H1 (cell line): Measurements from ENCODE around the gene WNT8B. TPM values are rescaled to one million over a fixed set of nuclear protein-coding genes. Genes with fewer than 3 reads are reported as not detected.

Source experiments
- CTCF ChIA-PET: fragments of 300-600 bp; sonication (Branson Sonifier 250); formaldehyde crosslinking; loops from one replicate; lab custom pipeline; 2021; ENCODE audit not compliant: partially characterized antibody; lab: Charles Lee
- POLR2A ChIA-PET: fragments of 300-600 bp; sonication (Branson Sonifier 250); formaldehyde crosslinking; loops from one replicate; lab custom pipeline; 2021; ENCODE audit warnings: inconsistent platforms; ENCODE audit not compliant: partially characterized antibody; lab: Charles Lee
- DNase-seq, 2 experiments: peaks; one replicate each; pipeline versions ENCODE4 v3.0.0 to v3.0.0-alpha.2; 2010 to 2022; ENCODE audit warnings: low spot score in 2 of 2, low read depth in 1 of 2, mixed read lengths in 1 of 2
- FAIRE-seq: peaks from 2 replicates; lab custom pipeline; 2011; peaks lifted over from hg19 to GRCh38; lab: Jason Lieb, UNC
- H2AFZ ChIP-seq: 2 replicates; pipeline ENCODE4 v1.8.1; 2012; ENCODE audit warnings: low read length, inconsistent platforms
- H2AK5ac ChIP-seq: 2 replicates; pipeline ENCODE4 v1.6.1; 2013; ENCODE audit warnings: low read depth, low read length
- H2BK120ac ChIP-seq: replicated peaks from 2 replicates; pipeline ENCODE3; 2013; ENCODE audit warnings: low read depth, low read length, inconsistent platforms
- H2BK12ac ChIP-seq: 2 replicates; pipeline ENCODE4 v1.6.1; 2013; ENCODE audit warnings: low read depth, low read length
- H2BK15ac ChIP-seq: 2 replicates; pipeline ENCODE4 v1.6.1; 2013; ENCODE audit warnings: low read length
- H2BK20ac ChIP-seq: 2 replicates; pipeline ENCODE4 v1.6.1; 2013; ENCODE audit warnings: low read length
- H2BK5ac ChIP-seq: 2 replicates; pipeline ENCODE4 v1.6.1; 2013; ENCODE audit warnings: low read depth, low read length
- H3K14ac ChIP-seq: 2 replicates; pipeline ENCODE4 v1.6.1; 2013; ENCODE audit warnings: inconsistent platforms; ENCODE audit not compliant: insufficient read length
- H3K18ac ChIP-seq: 2 replicates; pipeline ENCODE4 v1.6.1; 2013; ENCODE audit warnings: low read length; ENCODE audit errors: extremely low read depth
- H3K23ac ChIP-seq: 2 replicates; pipeline ENCODE4 v1.6.1; 2013; ENCODE audit warnings: inconsistent platforms; ENCODE audit not compliant: insufficient read length
- H3K23me2 ChIP-seq: 2 replicates; pipeline ENCODE4 v1.6.1; 2013; ENCODE audit warnings: low read depth, low read length
- H3K27ac ChIP-seq: 2 replicates; pipeline ENCODE4 v1.6.1; 2011; ENCODE audit warnings: low read depth, low read length, inconsistent platforms
- H3K27me3 ChIP-seq, 4 experiments: replicated peaks in 1 of 4; 1 replicate in 1 of 4; 2 replicates in 3 of 4; pipeline versions ENCODE4 v1.6.1 to v1.8.1; 2011 to 2013; ENCODE audit warnings: low read length in 3 of 4, mild to moderate bottlenecking in 3 of 4, inconsistent platforms in 2 of 4, mixed read lengths in 2 of 4, moderate library complexity in 1 of 4; ENCODE audit not compliant: control insufficient read depth in 3 of 4, insufficient read depth in 3 of 4; ENCODE audit errors: extremely low read depth in 1 of 4
- H3K36me3 ChIP-seq, 4 experiments: 2 replicates each; pipeline versions ENCODE4 v1.6.1 to v1.8.1; 2011 to 2013; ENCODE audit warnings: mild to moderate bottlenecking in 4 of 4, low read length in 3 of 4, moderate library complexity in 2 of 4, control low read depth in 1 of 4, inconsistent platforms in 1 of 4; ENCODE audit not compliant: insufficient read depth in 4 of 4, control insufficient read depth in 2 of 4
- H3K4ac ChIP-seq: replicated peaks from 2 replicates; pipeline ENCODE3; 2013; ENCODE audit warnings: low read length, low read depth, mixed read lengths, inconsistent platforms; ENCODE audit not compliant: insufficient read length
- H3K4me1 ChIP-seq, 4 experiments: replicated peaks in 1 of 4; 1 replicate in 1 of 4; 2 replicates in 3 of 4; pipeline versions ENCODE4 v1.6.1 to v1.8.1; 2011 to 2013; ENCODE audit warnings: low read length in 3 of 4, inconsistent platforms in 2 of 4, mixed read lengths in 1 of 4; ENCODE audit not compliant: insufficient read depth in 4 of 4, control insufficient read depth in 3 of 4
- H3K4me2 ChIP-seq, 2 experiments: 2 replicates each; pipeline versions ENCODE4 v1.6.1 to v1.8.1; 2011 to 2013; ENCODE audit warnings: low read depth in 2 of 2, low read length in 2 of 2, control low read depth in 1 of 2, inconsistent platforms in 1 of 2, mild to moderate bottlenecking in 1 of 2; ENCODE audit not compliant: insufficient read depth in 1 of 2
- H3K4me3 ChIP-seq, 4 experiments: fragments of 200-600, 300-600 bp in 1 of 4; sonication (generic), shearing (Covaris generic), sonication (Bioruptor Twin) in 1 of 4; 2 replicates each; pipeline versions ENCODE4 v1.5.1 to v1.8.1; 2011 to 2016; ENCODE audit warnings: low read length in 4 of 4, low read depth in 3 of 4, control low read depth in 2 of 4, inconsistent platforms in 2 of 4, mild to moderate bottlenecking in 2 of 4, mixed read lengths in 1 of 4, moderate library complexity in 1 of 4; ENCODE audit not compliant: insufficient read depth in 2 of 4; ENCODE audit errors: extremely low read depth in 1 of 4
- H3K56ac ChIP-seq: replicated peaks from 2 replicates; pipeline ENCODE3; 2013; ENCODE audit warnings: low read depth, mild to moderate bottlenecking, mixed read lengths, low read length, inconsistent platforms; ENCODE audit not compliant: insufficient read length
- H3K79me1 ChIP-seq: 2 replicates; pipeline ENCODE4 v1.6.1; 2013; ENCODE audit warnings: low read depth, low read length, control low read depth
- H3K79me2 ChIP-seq, 2 experiments: 2 replicates each; pipeline versions ENCODE4 v1.6.1 to v1.8.1; 2012 to 2013; ENCODE audit warnings: low read length in 2 of 2, mild to moderate bottlenecking in 2 of 2, inconsistent platforms in 1 of 2; ENCODE audit not compliant: insufficient read depth in 2 of 2, control insufficient read depth in 1 of 2
- H3K9ac ChIP-seq, 4 experiments: replicated peaks in 1 of 4; 1 replicate in 1 of 4; 2 replicates in 3 of 4; pipeline versions ENCODE4 v1.6.1 to v1.8.1; 2011 to 2013; ENCODE audit warnings: low read depth in 3 of 4, low read length in 3 of 4, control low read depth in 2 of 4, mild to moderate bottlenecking in 2 of 4, moderate library complexity in 2 of 4, inconsistent platforms in 1 of 4; ENCODE audit errors: extremely low read depth in 1 of 4
- H3K9me3 ChIP-seq, 2 experiments: 2 replicates each; pipeline versions ENCODE4 v1.6.1 to v1.8.1; 2012 to 2013; ENCODE audit warnings: mild to moderate bottlenecking in 2 of 2, moderate library complexity in 2 of 2, control low read depth in 1 of 2, inconsistent platforms in 1 of 2, low read depth in 1 of 2, low read length in 1 of 2, mixed read lengths in 1 of 2; ENCODE audit not compliant: insufficient read depth in 2 of 2
- H4K20me1 ChIP-seq, 2 experiments: replicated peaks in 1 of 2; 2 replicates each; pipeline versions ENCODE3 to v1.8.1; 2011 to 2013; ENCODE audit warnings: inconsistent platforms in 2 of 2, low read length in 2 of 2, mild to moderate bottlenecking in 1 of 2; ENCODE audit not compliant: insufficient read depth in 2 of 2, control insufficient read depth in 1 of 2
- H4K5ac ChIP-seq: 2 replicates; pipeline ENCODE4 v1.6.1; 2013; ENCODE audit warnings: low read length, low read depth, mixed read lengths, inconsistent platforms; ENCODE audit not compliant: insufficient read length
- H4K8ac ChIP-seq: 2 replicates; pipeline ENCODE4 v1.8.0; 2013; ENCODE audit warnings: mild to moderate bottlenecking, moderate library complexity, low read length, inconsistent platforms; ENCODE audit not compliant: insufficient read depth; ENCODE audit errors: extremely low read depth
- H4K91ac ChIP-seq: replicated peaks from 2 replicates; pipeline ENCODE3; 2013; ENCODE audit warnings: low read length, mixed read lengths, inconsistent platforms; ENCODE audit not compliant: insufficient read length
- RFX5 ChIP-seq: IDR thresholded peaks from 2 replicates; pipeline ENCODE4 v1.6.1; 2011; ENCODE audit warnings: low read depth, low read length, improper control_type of control experiment, borderline replicate concordance
- ZNF274 ChIP-seq: IDR thresholded peaks from 2 replicates; pipeline ENCODE4 v1.7.0; 2012; ENCODE audit warnings: low read length, borderline replicate concordance; ENCODE audit errors: extremely low read depth
- WGBS, 2 experiments: shearing (Covaris generic) in 1 of 2; methylation state at CpG; one replicate each; pipeline versions ENCODE4 v1.1.6 to v1.1.7; 2013 to 2015; ENCODE audit warnings: low lambda C conversion rate in 2 of 2, mixed read lengths in 2 of 2, inconsistent platforms in 1 of 2, low coverage in 1 of 2, missing lambda C conversion rate in 1 of 2; ENCODE audit not compliant: insufficient replicate concordance in 2 of 2, insufficient coverage in 1 of 2, insufficient read length in 1 of 2; ENCODE audit errors: extremely low coverage in 1 of 2, missing lambda C conversion rate in 1 of 2; 5-methylcytosine and 5-hydroxymethylcytosine counted together
- polyA plus RNA-seq, 7 experiments: library from polyadenylated mRNA; depleted of rRNA in 3 of 7; stranded (reverse) in 5 of 7; unstranded in 2 of 7; fragments of >200 nt in 5 of 7; fragments of 200-250 nt in 2 of 7; gene quantifications; 1 replicate in 5 of 7; 2 replicates in 1 of 7; 4 replicates in 1 of 7; pipeline versions ENCODE4 v1.2.1 to v1.2.3, GENCODE V29; 2011 to 2013; ENCODE audit warnings: missing spikeins in 2 of 7, mixed read lengths in 2 of 7
- total RNA-seq: library from RNA; stranded (reverse); fragmentation: NEBNext Ultra II Directional; extraction: Animal tissue kit (Norgen Biotek cat#: 25700); gene quantifications from 2 replicates; pipeline ENCODE4 v1.2.1, GENCODE V29; 2021

WNT8B gene
- total and polyA plus RNA-seq, 2 of the 8 experiments (the other 6 are each of a cell fraction or from before 2014, with no cell fraction given), result 0.20 to 0.67 TPM

DNA sequence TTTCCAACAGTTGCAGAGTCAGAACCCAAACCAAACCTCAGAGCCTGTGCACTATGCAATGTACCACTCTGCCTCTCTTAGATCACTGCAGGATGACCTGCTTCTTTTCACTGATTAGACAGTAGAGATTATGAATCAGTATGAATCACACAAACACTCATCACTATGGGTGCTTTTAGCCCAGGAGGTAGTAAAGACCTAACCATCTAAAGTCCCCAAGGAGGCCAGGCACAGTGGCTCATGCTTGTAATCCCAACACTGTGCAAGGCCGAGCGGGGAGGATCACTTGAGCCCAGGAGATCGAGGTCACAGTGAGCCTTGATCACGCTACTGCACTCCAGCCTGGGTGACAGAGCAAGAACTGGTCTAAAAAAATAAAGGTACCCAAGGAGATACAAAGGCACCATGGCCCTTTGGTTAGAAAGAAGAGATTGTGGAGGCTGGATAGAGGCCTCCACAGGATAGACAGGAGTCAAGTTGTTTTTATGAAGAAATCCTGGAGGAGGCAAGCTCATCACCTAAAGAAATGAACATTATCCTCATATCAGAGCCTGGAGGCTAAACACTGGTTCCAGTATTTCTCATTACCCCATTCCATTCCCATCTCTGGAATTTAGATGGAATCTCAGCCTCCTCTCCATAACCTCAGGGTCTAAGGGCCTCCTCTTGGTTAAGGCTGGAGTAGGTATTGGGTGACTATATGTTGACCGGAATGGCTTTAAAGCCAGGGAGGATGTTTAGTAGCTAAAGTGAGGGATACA is 44.0 kb downstream of the WNT8B start:
- Histone ChIP-seq H4K5ac (no peak overlapping the region), H3K9ac (no peak overlapping the region), H3K36me3 (no peaks in the 10 kb centered on the region), H2BK5ac (no peak overlapping the region), H4K20me1 (peaks cover 0 to 5% of the 10 kb centered on the region in 2 experiments), H3K56ac (no peak overlapping the region), H3K79me1 (no peaks in the 10 kb centered on the region), H3K14ac (no peak overlapping the region), H3K79me2 (no peaks in the 10 kb centered on the region), H4K91ac (no peak overlapping the region), H3K4me1 (no peaks in the 10 kb centered on the region; a peak in 1 of 7 replicates), H2BK20ac (no peak overlapping the region), H2AFZ (no peak overlapping the region), H3K4me2 (no peak overlapping the region), H2BK12ac (no peak overlapping the region), H3K27ac (no peak overlapping the region), H2AK5ac (no peak overlapping the region), H3K9me3 (no peaks in the 10 kb centered on the region), H4K8ac (no peak overlapping the region), H3K4me3 (no peak overlapping the region), H2BK15ac (no peak overlapping the region), H3K27me3 (peaks cover 0 to 11% (median 4%) of the 10 kb centered on the region in 4 experiments; a peak in 3 of 7 replicates), H3K23me2 (no peaks in the 10 kb centered on the region; the same call in 1 of the 2 replicates), H3K23ac (no peak overlapping the region), H3K4ac (no peak overlapping the region), H3K18ac (no peak overlapping the region), H2BK120ac (no peak overlapping the region)
- ChIA-PET POLR2A (interaction anchor here (0.9 to 2.5 kb wide), 2 partner anchors 20 to 133 kb away, joined by 5 to 9 read pairs; no protein-coding TSS in a partner anchor), CTCF (interaction anchor here (1.2 to 13.4 kb wide), 12 partner anchors 11 to 177 kb away, joined by 3 to 190 read pairs (median 25); partner anchors contain the start of gene SEC31B)
- WGBS, 2 experiments, result 90% methylated on average over 5 of the region's 5 CpGs; no CpG with 5 or more reads in 1 of the 2 experiments
- TF ChIP-seq ZNF274 (no peak), RFX5 (no peak)
- FAIRE-seq (no peak), DNase-seq (no peak)
